Amygdala (tissue), 56 donors: ENCODE results near the gene MAGI2.

Source experiments
- DNase-seq, 56 donors: peaks; one replicate each; lab custom pipeline; 2025; lab: John Stamatoyannopoulos, UW

The MAGI2 gene

DNA sequence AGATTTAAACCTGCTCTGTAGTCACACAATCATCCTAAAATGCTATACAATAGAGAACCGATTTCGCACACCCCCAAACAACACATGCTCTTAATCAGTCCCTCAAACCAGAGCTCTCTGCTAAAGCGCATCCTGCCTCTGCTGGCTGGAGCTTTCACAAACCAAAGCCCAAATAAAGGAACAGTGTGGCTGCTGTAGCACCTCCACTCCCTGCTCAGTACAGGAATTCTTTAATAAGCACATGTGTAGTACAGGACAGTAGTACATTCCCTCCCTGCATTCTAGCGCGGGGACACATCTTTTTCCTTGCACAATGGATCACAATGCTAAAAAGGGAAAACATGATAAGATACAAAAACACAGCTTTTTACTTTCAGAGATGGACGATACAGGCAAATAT, 684.6 kb downstream of the MAGI2 start:
- peak in 27 of 56 donors; percentile 1 to 67 (median 21) for DNase-seq

DNA sequence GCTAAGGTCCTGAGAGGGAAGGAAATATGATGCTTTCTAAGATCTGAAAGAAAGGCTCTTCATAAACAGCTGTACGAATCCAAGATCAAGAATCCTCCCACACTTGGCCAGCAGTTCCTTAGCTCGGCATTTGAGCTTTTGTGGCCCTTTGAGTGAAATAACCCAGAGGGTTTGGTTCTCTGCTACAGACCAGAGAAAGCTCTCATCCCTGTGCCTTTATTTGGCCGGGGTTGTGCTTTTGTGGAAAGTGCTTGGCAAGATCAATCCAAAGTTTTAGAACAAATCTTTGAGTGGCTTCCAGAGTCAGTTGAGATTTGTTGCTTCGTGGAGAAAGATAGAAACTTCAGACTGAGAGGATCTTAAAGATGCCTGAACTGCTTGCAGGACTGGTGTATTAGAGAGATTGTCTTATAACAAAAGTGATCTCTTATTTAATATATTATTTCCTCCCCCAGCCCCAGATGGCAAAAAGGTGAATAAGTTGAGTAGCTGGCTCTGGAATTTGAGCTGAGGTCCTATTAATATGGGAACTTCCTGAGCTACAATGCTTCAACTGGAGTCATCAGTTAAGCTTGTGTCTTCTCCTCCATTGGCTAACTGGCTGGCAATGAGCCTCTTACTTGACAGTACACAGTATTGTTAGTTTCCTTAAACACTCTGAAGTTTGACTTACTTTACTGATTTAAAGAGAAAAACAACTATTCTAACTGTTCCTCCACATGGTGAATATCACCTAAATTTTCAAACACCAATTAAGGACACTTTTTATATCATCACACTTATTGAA, 687.3 kb downstream of the MAGI2 start:
- no peak for DNase-seq

- DNase-seq, result no peak
These were observed 688.9 kb downstream of the MAGI2 start for GRCh38 chr7:78764571-78764970.

- no peak for DNase-seq
These were observed 690.8 kb downstream of the MAGI2 start for GRCh38 chr7:78762625-78763024.

DNA sequence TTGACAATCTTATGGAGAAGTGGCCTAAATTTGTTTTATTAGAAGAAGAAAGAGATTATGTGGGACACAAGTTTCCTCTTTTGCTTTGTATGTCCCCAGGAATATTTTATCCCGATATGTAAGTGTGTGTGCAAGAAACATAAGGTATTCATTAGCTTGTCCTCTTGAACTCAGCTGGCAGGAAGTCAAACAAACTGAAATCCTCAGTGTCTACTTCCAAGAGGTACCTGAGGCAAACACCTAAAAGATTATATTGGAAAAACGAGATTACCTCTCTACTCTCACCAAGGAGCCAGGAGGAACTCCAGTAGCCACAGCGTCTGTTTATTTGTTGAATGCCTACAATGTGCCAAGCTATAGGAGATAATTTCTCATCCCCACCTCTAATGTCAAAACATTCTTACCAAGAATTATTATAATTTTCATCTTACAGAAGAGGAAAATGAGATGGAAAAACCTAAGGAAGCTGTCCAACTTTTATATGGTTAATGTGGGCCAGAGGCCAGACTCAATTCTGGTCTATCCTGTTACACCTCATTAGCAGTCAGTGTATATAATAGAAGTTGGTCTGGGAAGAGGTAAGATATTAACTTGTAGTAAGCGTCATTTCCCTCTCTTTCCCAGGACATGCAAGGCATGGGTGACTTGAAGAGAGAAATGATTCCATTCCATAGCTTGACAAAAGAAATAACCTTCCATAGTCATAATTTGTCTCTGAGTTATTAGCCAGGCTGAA, 692.7 kb downstream of the MAGI2 start:
- DNase-seq, result no peak

- no peak for DNase-seq
These were observed 700.9 kb downstream of the MAGI2 start for GRCh38 chr7:78752554-78752953.

- no peak for DNase-seq
These were observed 702.2 kb downstream of the MAGI2 start for GRCh38 chr7:78751253-78751652.

- no peak for DNase-seq
These were observed 704.3 kb downstream of the MAGI2 start for GRCh38 chr7:78749052-78749746.

DNA sequence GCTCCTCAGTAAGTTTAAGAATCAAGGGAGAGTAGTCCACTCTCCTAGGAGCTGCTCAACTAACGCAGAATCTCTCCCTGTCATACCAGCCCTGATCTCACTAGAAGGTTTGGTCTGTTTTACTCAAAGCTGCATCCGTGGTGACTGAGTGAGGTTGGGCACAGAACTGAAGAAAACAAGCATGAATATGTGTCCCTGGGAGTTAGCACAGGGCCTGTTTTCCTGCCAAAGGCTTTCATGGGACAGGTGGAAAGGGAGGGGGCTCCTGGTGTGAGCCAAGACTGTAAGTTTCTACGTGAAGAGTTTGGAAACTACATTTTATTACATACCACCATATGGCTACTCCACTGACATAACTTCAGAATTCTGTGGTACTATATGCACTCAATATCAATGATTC, 705.9 kb downstream of the MAGI2 start:
- no peak for DNase-seq

- DNase-seq, result no peak
These were observed 707.2 kb downstream of the MAGI2 start for GRCh38 chr7:78746301-78746700.

DNA sequence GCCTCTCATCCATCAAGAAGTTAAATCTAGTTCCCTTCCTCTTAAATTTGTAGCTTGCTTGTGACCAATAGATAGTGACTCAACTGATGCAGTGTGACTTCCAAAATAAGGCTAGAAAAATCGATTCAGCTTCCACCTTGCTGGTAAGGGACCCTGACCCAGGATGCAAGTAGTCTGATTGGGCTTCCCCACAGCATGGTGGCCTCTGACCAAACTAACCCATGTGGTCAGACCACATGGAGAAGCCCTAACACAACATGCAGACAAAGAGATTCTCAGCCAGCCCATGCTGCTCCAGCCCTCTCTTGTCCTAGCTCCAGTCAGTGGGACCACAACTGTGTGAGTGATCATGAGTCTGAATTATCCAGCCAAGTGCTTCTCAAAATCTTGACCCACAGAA, 710.8 kb downstream of the MAGI2 start:
- DNase-seq, result no peak

GRCh38 chr7:78736548-78736947, 716.9 kb downstream of the MAGI2 start:
- no peak for DNase-seq

DNA sequence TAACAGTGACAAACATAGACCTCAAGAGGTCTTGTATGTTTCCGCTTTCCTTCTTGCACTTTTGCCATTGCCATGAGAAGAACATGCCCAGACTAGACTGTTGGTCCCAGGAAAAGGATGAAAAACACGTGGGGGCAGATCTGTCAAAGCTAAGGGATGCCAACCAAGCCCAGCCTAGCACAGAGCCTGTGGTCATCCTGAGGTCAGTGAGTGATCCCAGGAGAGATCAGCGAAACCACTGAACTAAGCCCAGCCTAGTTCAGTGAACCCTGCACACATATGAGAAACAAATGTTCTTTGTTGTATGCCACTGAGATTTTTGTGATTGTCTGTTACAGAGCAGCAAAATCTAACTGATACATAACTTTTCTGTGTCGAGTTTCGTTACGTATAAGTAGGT, 718.8 kb downstream of the MAGI2 start:
- no peak for DNase-seq

GRCh38 chr7:78720066-78720465, 733.4 kb downstream of the MAGI2 start:
- DNase-seq, result no peak

- no peak for DNase-seq
These were observed 735.3 kb downstream of the MAGI2 start for GRCh38 chr7:78718212-78718611.

- no peak for DNase-seq
These were observed 736.6 kb downstream of the MAGI2 start for GRCh38 chr7:78716876-78717275.

DNA sequence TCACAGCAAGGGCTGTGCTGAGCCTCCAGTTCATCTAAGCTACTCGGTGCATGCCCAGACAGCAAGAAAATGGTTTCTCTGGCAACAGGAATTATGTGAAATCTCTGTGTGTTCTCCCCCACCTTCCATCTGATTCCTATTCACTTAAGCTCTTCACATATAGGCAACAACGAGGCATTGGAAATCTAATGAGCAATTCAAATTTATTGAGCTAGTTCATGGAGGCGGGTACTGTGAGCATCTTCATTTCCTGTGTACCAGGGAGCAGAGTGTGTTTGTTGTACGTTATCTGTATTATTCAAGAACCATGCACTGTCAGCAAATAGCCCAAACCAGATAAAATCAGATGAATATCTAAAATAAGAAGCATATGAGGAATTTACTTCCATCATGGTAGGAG, 739.1 kb downstream of the MAGI2 start:
- peak in 1 of 56 donors; percentile 13 for DNase-seq

- DNase-seq, result peak in 6 of 56 donors; percentile 3 to 43 (median 10)
These were observed 741.4 kb downstream of the MAGI2 start for GRCh38 chr7:78712111-78712510.

DNA sequence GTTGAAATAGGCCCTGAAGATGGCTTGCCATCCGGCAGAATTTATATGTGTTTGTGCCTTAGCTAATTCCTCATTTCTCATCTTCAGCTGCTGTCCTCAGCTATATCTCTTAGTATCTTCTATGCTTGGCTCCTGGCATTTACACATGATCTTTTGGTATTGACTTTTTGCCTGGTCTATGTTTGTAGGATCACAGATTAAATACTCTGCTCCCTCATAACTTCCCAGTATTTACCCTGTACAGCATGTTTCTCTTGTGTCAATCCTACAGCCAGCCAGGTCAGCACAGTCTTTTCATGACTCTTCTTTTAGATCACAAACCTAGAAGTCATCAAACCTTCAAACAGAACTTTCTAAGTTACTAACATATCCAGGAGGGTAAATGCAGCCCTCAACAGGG, 743.8 kb downstream of the MAGI2 start:
- no peak for DNase-seq

DNA sequence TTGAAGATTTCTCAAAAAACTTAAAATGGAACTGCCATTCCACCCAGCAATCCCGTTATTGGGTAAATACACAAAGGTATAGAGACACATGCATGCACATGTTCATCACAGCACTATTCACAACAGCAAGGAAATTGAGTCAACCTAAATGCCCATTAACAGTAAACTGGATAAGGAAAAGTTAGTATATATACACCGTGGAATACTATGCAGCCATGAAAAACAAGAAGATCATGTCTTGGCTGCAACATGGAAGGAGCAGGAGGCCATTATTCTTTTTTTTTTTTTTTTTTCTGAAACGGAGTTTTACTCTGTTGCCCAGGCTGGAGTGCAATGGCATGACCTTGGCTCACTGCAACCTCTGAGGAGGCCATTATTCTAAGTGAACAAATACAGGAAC, 749.0 kb downstream of the MAGI2 start:
- DNase-seq, result no peak

DNA sequence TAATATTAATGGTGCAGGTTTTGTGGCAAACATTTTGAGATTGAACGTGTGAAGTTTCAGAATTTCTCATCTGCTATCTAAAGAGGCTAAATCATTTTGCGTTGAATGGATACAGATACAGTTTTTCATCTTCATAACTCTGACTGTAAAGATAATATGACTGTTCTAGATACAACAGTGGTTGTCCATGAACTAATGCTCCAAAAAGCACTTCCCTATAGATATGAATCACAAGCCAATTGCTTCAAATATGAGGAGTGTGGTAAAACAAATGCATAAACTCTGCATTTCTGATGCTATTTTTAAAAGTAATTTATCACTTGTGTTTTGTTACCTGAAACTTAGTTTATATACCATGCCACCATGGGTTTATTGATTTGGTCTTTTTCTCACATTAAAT, 750.1 kb downstream of the MAGI2 start:
- DNase-seq, result no peak
